HG03060 (cell line): Measurements from ENCODE around the gene RPL37A.

ENCODE experiments used
- ATAC-seq: cut with Tn5 transposase; IDR thresholded peaks from one replicate; pipeline ENCODE4 v1.9.1; 2021; ENCODE audit warnings: low read depth, moderate number of reproducible peaks; ENCODE audit not compliant: unreplicated experiment

Gene RPL37A

GRCh38 chr2:216498379-216499352 is at the start of gene RPL37A:
Gene RPL37A, plus strand, starts transcription at chr2:216498844. Its CDS starts 31 bp downstream, at chr2:216498875.
- ATAC-seq, result peak; percentile 88

GRCh38 chr2:216450346-216450745 is 48.3 kb upstream of the RPL37A start:
- ATAC-seq, result no peak

- ATAC-seq, result no peak
Measured at GRCh38 chr2:216450784-216451183, 47.9 kb upstream of the RPL37A start.

- no peak for ATAC-seq
Measured at GRCh38 chr2:216453955-216454614, 44.6 kb upstream of the RPL37A start.

GRCh38 chr2:216463148-216463547 is 35.5 kb upstream of the RPL37A start:
- ATAC-seq, result no peak

GRCh38 chr2:216464104-216464720 is 34.4 kb upstream of the RPL37A start:
- no peak for ATAC-seq

GRCh38 chr2:216465579-216466195 is 33.0 kb upstream of the RPL37A start:
- ATAC-seq, result no peak

GRCh38 chr2:216467845-216468244 is 30.8 kb upstream of the RPL37A start:
- ATAC-seq, result no peak

- no peak for ATAC-seq
Measured at GRCh38 chr2:216469661-216470060, 29.0 kb upstream of the RPL37A start.

GRCh38 chr2:216473187-216473586 is 25.5 kb upstream of the RPL37A start:
- no peak for ATAC-seq

- ATAC-seq, result peak; percentile 62
Measured at GRCh38 chr2:216474925-216475670, 23.5 kb upstream of the RPL37A start.

GRCh38 chr2:216475767-216476166 is 22.9 kb upstream of the RPL37A start:
- no peak for ATAC-seq

GRCh38 chr2:216477283-216478035 is 21.2 kb upstream of the RPL37A start:
- no peak for ATAC-seq

GRCh38 chr2:216478151-216478550 is 20.5 kb upstream of the RPL37A start:
- ATAC-seq, result no peak

- ATAC-seq, result no peak
Measured at GRCh38 chr2:216478791-216479190, 19.9 kb upstream of the RPL37A start.

- ATAC-seq, result no peak
Measured at GRCh38 chr2:216480221-216480620, 18.4 kb upstream of the RPL37A start.

- ATAC-seq, result no peak
Measured at GRCh38 chr2:216482640-216483039, 16.0 kb upstream of the RPL37A start.

GRCh38 chr2:216485237-216485636 is 13.4 kb upstream of the RPL37A start:
- ATAC-seq, result no peak

GRCh38 chr2:216485745-216486144 is 12.9 kb upstream of the RPL37A start:
- ATAC-seq, result no peak
